Ureter (tissue), 1 donor: ENCODE measurements around the gene BABAM1. TPM values are rescaled to one million over a fixed set of nuclear protein-coding genes. Genes with fewer than 3 reads are reported as not detected.
A peak's percentile ranks its signal among the peaks of the same experiment; 100 is the strongest.

Experiments used
- DNase-seq: peaks from one replicate; pipeline ENCODE4 v3.0.0-alpha.2; 2020; ENCODE audit warnings: low spot score
- total RNA-seq: library from RNA; stranded (reverse); gene quantifications from one replicate; pipeline ENCODE4 v1.2.4, GENCODE V29; 2023
- donor health status: DM: yes; HTN: yes; CAD: no.

The BABAM1 gene
- 67.7 TPM for total RNA-seq

GRCh38 chr19:17266975-17267788 is at the start of gene BABAM1:
BABAM1 (plus strand) TSS chr19:17267443; CDS start chr19:17268807, 1,364 bp downstream.
- DNase-seq = peak; percentile 97

GRCh38 chr19:17219286-17219685 is 48.0 kb upstream of the BABAM1 start:
- no peak for DNase-seq

GRCh38 chr19:17220207-17220758 is 47.0 kb upstream of the BABAM1 start:
- DNase-seq = no peak

GRCh38 chr19:17225053-17225452 is 42.2 kb upstream of the BABAM1 start:
- no peak for DNase-seq

GRCh38 chr19:17226002-17226933 is 41.0 kb upstream of the BABAM1 start, which contains the start of gene OCEL1:
OCEL1 (plus strand) TSS chr19:17226226; CDS start chr19:17226248, 22 bp downstream.
- peak; percentile 98 for DNase-seq

GRCh38 chr19:17227798-17228367 is 39.4 kb upstream of the BABAM1 start:
- DNase-seq = no peak

GRCh38 chr19:17229890-17230289 is 37.4 kb upstream of the BABAM1 start:
- DNase-seq = no peak

- DNase-seq = no peak
Observed at GRCh38 chr19:17232258-17232657, 35.0 kb upstream of the BABAM1 start.

- no peak for DNase-seq
Observed at GRCh38 chr19:17234911-17235299, 32.3 kb upstream of the BABAM1 start.

- no peak for DNase-seq
Observed at GRCh38 chr19:17235300-17235970, 31.8 kb upstream of the BABAM1 start.

GRCh38 chr19:17235971-17236777 is 31.1 kb upstream of the BABAM1 start:
- no peak for DNase-seq

GRCh38 chr19:17236811-17237543 is 30.3 kb upstream of the BABAM1 start:
- no peak for DNase-seq

GRCh38 chr19:17237747-17238706 is 29.2 kb upstream of the BABAM1 start:
- DNase-seq = no peak

GRCh38 chr19:17240062-17240752 is 27.0 kb upstream of the BABAM1 start:
- no peak for DNase-seq

- no peak for DNase-seq
Observed at GRCh38 chr19:17240826-17241399, 26.3 kb upstream of the BABAM1 start.

GRCh38 chr19:17242431-17243208 is 24.6 kb upstream of the BABAM1 start:
- no peak for DNase-seq
